ENCODE measurements around the gene PHETA1. TPM values are rescaled to one million over a fixed set of nuclear protein-coding genes. Genes with fewer than 3 reads are reported as not detected.
"Not testable (repeated sequence)": the region's sequence is repeated elsewhere in the genome, so short reads cannot be mapped to it uniquely, and the experiment has no call there.

Gene PHETA1
- total RNA-seq, 1 experiment from 2014 or later: 16.3 TPM

DNA sequence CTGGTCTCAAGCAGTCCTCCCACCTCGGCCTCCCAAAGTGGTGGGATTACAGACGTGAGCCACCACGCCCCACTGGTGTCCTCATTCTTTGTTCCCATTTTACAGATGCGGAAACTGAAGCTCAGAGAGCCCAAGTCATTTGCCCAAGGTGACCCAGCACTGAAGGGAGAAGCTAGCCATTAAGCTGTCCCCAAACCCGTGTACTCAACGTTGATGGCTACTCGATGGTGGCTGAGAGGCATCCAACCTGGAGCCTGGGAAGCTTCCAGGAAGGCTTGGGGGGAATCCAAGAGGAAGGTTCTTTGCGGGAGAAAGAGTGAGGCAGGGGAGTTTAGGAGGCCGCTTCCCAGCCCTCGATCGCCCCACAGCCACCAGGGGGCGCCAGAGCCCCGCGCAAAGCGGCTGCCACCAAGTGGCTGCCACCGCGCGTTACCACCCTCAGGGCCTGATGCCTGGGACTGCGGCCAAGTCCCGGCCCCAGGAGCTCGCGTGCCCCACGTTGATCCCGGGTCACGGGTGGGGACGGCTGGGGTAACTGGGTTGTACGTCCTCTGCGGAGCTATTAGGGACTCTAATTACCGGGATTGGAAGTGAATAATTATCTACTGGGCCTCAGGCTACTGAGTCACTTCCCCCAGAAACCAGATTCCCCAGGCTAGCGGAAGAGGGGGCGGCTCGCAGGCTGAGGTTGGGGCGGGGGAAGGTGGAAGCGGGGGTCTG is 28.0 kb upstream of the PHETA1 start:
- peak overlapping the region; percentile 24 to 50 for H3K4me3 ChIP-seq (ENCODE audit: low read depth in 2 of 2, low read length in 2 of 2)
- peaks cover 16% of the 10 kb centered on the region for H3K4me1 ChIP-seq (ENCODE audit: control insufficient read depth, insufficient read depth, low read length)
- no TSS peak for BruUV-seq (replicated peaks)
- no peaks in the 10 kb centered on the region for H3K27me3 ChIP-seq (ENCODE audit: control insufficient read depth, insufficient read depth, low read length)
- intact Hi-C loops (cut with micrococcal nuclease; ENCODE audit: unreplicated experiment) (loop anchor here (1.0 kb wide), 1 partner anchor 54 kb away; no protein-coding TSS in a partner anchor), in situ Hi-C loops (cut with HindIII; ENCODE audit: low pct_unique_long_range_greater_than_20kb, low sequenced_read_pairs) (no loop called here)
- CTCF ChIA-PET: interaction anchor here (0.6 to 2.5 kb wide), 15 partner anchors 10 to 459 kb away, joined by 3 to 18 read pairs (median 3); no protein-coding TSS in a partner anchor
- no peaks in the 10 kb centered on the region for H3K36me3 ChIP-seq (ENCODE audit: control insufficient read depth, insufficient read depth, low read length)
- peak overlapping the region; percentile 82 for H3K27ac ChIP-seq (ENCODE audit: low read length)
- POLR2A ChIA-PET: interaction anchor here (0.5 to 0.7 kb wide), 2 partner anchors 98 to 121 kb away, joined by 10 to 12 read pairs; no protein-coding TSS in a partner anchor
- ATAC-seq (peak; percentile 91), DNase-seq (ENCODE audit: low read depth, low spot score) (peak; percentile 56)
- 0 out of 2 replicates have a peak, but pooled peaks have one; percentile 34 for TF ChIP-seq POLR2AphosphoS5 (IDR thresholded peaks at IDR 0.05; ENCODE audit: low read depth, low read length)
- TF ChIP-seq, protein P1, sequence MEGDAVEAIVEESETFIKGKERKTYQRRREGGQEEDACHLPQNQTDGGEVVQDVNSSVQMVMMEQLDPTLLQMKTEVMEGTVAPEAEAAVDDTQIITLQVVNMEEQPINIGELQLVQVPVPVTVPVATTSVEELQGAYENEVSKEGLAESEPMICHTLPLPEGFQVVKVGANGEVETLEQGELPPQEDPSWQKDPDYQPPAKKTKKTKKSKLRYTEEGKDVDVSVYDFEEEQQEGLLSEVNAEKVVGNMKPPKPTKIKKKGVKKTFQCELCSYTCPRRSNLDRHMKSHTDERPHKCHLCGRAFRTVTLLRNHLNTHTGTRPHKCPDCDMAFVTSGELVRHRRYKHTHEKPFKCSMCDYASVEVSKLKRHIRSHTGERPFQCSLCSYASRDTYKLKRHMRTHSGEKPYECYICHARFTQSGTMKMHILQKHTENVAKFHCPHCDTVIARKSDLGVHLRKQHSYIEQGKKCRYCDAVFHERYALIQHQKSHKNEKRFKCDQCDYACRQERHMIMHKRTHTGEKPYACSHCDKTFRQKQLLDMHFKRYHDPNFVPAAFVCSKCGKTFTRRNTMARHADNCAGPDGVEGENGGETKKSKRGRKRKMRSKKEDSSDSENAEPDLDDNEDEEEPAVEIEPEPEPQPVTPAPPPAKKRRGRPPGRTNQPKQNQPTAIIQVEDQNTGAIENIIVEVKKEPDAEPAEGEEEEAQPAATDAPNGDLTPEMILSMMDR (IDR thresholded peaks at IDR 0.05): peak; percentile 99
- TF ChIP-seq, protein P2, sequence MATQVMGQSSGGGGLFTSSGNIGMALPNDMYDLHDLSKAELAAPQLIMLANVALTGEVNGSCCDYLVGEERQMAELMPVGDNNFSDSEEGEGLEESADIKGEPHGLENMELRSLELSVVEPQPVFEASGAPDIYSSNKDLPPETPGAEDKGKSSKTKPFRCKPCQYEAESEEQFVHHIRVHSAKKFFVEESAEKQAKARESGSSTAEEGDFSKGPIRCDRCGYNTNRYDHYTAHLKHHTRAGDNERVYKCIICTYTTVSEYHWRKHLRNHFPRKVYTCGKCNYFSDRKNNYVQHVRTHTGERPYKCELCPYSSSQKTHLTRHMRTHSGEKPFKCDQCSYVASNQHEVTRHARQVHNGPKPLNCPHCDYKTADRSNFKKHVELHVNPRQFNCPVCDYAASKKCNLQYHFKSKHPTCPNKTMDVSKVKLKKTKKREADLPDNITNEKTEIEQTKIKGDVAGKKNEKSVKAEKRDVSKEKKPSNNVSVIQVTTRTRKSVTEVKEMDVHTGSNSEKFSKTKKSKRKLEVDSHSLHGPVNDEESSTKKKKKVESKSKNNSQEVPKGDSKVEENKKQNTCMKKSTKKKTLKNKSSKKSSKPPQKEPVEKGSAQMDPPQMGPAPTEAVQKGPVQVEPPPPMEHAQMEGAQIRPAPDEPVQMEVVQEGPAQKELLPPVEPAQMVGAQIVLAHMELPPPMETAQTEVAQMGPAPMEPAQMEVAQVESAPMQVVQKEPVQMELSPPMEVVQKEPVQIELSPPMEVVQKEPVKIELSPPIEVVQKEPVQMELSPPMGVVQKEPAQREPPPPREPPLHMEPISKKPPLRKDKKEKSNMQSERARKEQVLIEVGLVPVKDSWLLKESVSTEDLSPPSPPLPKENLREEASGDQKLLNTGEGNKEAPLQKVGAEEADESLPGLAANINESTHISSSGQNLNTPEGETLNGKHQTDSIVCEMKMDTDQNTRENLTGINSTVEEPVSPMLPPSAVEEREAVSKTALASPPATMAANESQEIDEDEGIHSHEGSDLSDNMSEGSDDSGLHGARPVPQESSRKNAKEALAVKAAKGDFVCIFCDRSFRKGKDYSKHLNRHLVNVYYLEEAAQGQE (IDR thresholded peaks at IDR 0.05; ENCODE audit: insufficient read depth in 1 of 2, low read depth in 2 of 2, low read length in 1 of 2): peak in 1 of 2 experiments; percentile 60; a peak in 1 of 4 replicates
- no peak for TF ChIP-seq TCF7L2 (IDR thresholded peaks at IDR 0.05; ENCODE audit: low read depth, low read length)
- no peak for TF ChIP-seq SIN3A (IDR thresholded peaks at IDR 0.05; ENCODE audit: borderline replicate concordance, insufficient read depth, low read depth, low read length)
- no peaks in the 10 kb centered on the region for H3K9me3 ChIP-seq (ENCODE audit: control insufficient read depth, insufficient read depth, low read depth, low read length)

DNA sequence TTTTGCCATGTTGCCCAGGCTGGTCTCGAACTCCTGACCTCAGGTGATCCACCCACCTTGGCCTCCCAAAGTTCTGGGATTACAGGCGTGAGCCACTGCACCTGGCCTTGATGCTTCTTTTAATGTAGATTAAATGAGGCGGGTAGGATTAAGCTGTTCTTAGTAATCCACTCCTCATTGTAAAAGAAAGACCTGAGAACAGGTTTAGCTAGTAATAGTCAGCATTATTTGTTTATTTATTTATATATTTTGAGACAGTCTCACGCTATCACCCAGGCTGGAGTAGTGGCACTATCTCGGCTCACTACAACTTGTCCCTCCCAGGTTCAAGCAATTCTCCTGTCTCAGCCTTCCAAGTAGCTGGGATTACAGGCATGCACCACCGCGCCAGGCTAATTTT is 27.4 kb upstream of the PHETA1 start:
- H3K27ac ChIP-seq (ENCODE audit: low read length); H3K4me3 ChIP-seq (ENCODE audit: low read depth in 2 of 2, low read length in 2 of 2); H3K27me3 ChIP-seq (ENCODE audit: control insufficient read depth, insufficient read depth, low read length); intact Hi-C loops (cut with micrococcal nuclease; ENCODE audit: unreplicated experiment); H3K36me3 ChIP-seq (ENCODE audit: control insufficient read depth, insufficient read depth, low read length); in situ Hi-C loops (cut with HindIII; ENCODE audit: low pct_unique_long_range_greater_than_20kb, low sequenced_read_pairs); H3K9me3 ChIP-seq (ENCODE audit: control insufficient read depth, insufficient read depth, low read depth, low read length); DNase-seq (ENCODE audit: low read depth, low spot score); BruUV-seq (replicated peaks); ATAC-seq: not testable (repeated sequence)
- ChIA-PET POLR2A (interaction anchor here (0.5 to 0.7 kb wide), 2 partner anchors 99 to 121 kb away, joined by 10 to 12 read pairs; no protein-coding TSS in a partner anchor), CTCF (interaction anchor here (0.6 to 1.6 kb wide), 8 partner anchors 11 to 458 kb away, joined by 3 to 18 read pairs (median 3); no protein-coding TSS in a partner anchor)
- peaks cover 16% of the 10 kb centered on the region for H3K4me1 ChIP-seq (ENCODE audit: control insufficient read depth, insufficient read depth, low read length)

Measured in Panc1 (cell line).